ENCODE data around the gene ADGRV1. TPM values are rescaled to one million over a fixed set of nuclear protein-coding genes. Genes with fewer than 3 reads are reported as not detected.

The ADGRV1 gene
- total and polyA plus RNA-seq, 7 donors: 0.05 to 0.83 (median 0.11) TPM; not detected in 1

- ATAC-seq (no peak), DNase-seq (no peak)
- Histone ChIP-seq H3K36me3 (ENCODE audit: insufficient read depth in 1 of 2, low read depth in 1 of 2) (no peaks in the 10 kb centered on the region), H3K27ac (no peak overlapping the region), H3K4me3 (no peak overlapping the region), H3K27me3 (ENCODE audit: insufficient read depth in 3 of 3, low read length in 2 of 3) (no peaks in the 10 kb centered on the region), H3K9me3 (no peaks in the 10 kb centered on the region), H3K4me1 (peaks cover 8% of the 10 kb centered on the region)
- intact Hi-C loops (cut with DNase I): loop anchor here in 1 of 2 donors (5.0 kb wide), 1 partner anchor 39 kb away; no protein-coding TSS in a partner anchor
- TF ChIP-seq, protein P1, sequence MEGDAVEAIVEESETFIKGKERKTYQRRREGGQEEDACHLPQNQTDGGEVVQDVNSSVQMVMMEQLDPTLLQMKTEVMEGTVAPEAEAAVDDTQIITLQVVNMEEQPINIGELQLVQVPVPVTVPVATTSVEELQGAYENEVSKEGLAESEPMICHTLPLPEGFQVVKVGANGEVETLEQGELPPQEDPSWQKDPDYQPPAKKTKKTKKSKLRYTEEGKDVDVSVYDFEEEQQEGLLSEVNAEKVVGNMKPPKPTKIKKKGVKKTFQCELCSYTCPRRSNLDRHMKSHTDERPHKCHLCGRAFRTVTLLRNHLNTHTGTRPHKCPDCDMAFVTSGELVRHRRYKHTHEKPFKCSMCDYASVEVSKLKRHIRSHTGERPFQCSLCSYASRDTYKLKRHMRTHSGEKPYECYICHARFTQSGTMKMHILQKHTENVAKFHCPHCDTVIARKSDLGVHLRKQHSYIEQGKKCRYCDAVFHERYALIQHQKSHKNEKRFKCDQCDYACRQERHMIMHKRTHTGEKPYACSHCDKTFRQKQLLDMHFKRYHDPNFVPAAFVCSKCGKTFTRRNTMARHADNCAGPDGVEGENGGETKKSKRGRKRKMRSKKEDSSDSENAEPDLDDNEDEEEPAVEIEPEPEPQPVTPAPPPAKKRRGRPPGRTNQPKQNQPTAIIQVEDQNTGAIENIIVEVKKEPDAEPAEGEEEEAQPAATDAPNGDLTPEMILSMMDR (IDR thresholded peaks at IDR 0.05): no peak
- WGBS, 3 donors: 58 to 60% (median 60%) methylated on average over 3 of the region's 3 CpGs
Observed at GRCh38 chr5:91123291-91123690, 564.7 kb downstream of the ADGRV1 start.

DNA sequence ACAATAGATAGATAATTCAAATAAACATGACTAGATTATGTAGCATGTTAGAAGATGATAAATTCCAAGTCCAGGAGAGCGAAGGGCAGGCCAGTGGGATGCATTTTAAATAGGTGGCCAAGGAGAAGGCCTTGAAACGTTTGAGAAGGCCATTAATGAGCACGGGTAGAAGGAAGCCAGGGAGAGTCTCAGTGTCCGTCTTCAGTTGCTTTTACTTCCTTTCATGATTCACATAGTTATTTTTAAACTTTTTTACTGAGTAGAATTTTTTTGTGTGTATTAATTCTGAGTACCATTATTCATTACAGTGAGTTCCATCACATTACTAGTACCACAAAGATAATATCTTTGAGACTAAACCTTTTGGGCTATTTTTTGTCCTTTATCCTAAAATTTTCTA lies 565.3 kb downstream of the ADGRV1 start:
- peak in 1 of 4 donors; percentile 70 for ATAC-seq
- H3K4me3 ChIP-seq: no peak overlapping the region
- intact Hi-C loops (cut with DNase I): loop anchor here in 1 of 2 donors (5.0 kb wide), 1 partner anchor 38 kb away; no protein-coding TSS in a partner anchor
- H3K4me1 ChIP-seq: peaks cover 8% of the 10 kb centered on the region
- no peak for DNase-seq
- TF ChIP-seq, protein P1 (IDR thresholded peaks at IDR 0.05): no peak
- no peaks in the 10 kb centered on the region for H3K27me3 ChIP-seq (ENCODE audit: insufficient read depth in 3 of 3, low read length in 2 of 3)
- H3K9me3 ChIP-seq: no peaks in the 10 kb centered on the region
- H3K27ac ChIP-seq: no peak overlapping the region
- 33 to 75% (median 55%) methylated on average over 4 of the region's 4 CpGs for WGBS, 3 donors
- no peaks in the 10 kb centered on the region for H3K36me3 ChIP-seq (ENCODE audit: insufficient read depth in 1 of 2, low read depth in 1 of 2)

- Histone ChIP-seq H3K4me3 (no peak overlapping the region), H3K9me3 (no peaks in the 10 kb centered on the region), H3K27ac (no peak overlapping the region), H3K4me1 (peaks cover 8% of the 10 kb centered on the region), H3K36me3 (ENCODE audit: insufficient read depth in 1 of 2, low read depth in 1 of 2) (no peaks in the 10 kb centered on the region), H3K27me3 (ENCODE audit: insufficient read depth in 3 of 3, low read length in 2 of 3) (no peaks in the 10 kb centered on the region)
- intact Hi-C loops (cut with DNase I): no loop called here
- TF ChIP-seq, protein P1 (IDR thresholded peaks at IDR 0.05): no peak
- 49 to 76% (median 59%) methylated on average over 1 of the region's 1 CpG for WGBS, 3 donors
- no peak for ATAC-seq
- DNase-seq: no peak
Observed at GRCh38 chr5:91125916-91126315, 567.3 kb downstream of the ADGRV1 start.

DNA sequence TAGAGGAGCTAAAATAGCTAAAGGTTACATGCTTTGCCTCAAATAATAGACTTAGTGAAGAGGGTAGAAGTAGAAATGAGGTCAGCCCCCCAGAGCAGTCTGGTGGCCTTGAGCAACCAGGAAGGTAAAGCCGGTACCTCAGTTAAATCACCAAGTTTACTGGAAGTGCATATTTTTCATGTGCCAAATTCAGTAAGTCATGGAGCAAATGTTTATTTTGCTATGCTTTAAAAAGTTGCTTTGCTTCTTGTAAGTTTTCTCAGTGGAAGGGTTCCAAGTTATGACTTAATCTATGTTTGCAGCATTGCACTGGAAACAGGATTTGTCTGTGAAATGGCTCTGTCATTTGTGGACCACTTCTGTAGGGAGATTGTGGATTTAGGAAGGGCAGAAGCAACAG lies 567.9 kb downstream of the ADGRV1 start:
- Histone ChIP-seq H3K36me3 (ENCODE audit: insufficient read depth in 1 of 2, low read depth in 1 of 2) (no peaks in the 10 kb centered on the region), H3K27ac (peak overlapping the region; percentile 4), H3K27me3 (ENCODE audit: insufficient read depth in 3 of 3, low read length in 2 of 3) (no peaks in the 10 kb centered on the region), H3K4me3 (no peak overlapping the region), H3K9me3 (no peaks in the 10 kb centered on the region), H3K4me1 (peaks cover 8% of the 10 kb centered on the region)
- intact Hi-C loops (cut with DNase I): no loop called here
- TF ChIP-seq, protein P1 (IDR thresholded peaks at IDR 0.05): no peak
- WGBS, 3 donors: 54 to 72% (median 66%) methylated on average over 1 of the region's 1 CpG
- ATAC-seq (no peak), DNase-seq (no peak)

DNA sequence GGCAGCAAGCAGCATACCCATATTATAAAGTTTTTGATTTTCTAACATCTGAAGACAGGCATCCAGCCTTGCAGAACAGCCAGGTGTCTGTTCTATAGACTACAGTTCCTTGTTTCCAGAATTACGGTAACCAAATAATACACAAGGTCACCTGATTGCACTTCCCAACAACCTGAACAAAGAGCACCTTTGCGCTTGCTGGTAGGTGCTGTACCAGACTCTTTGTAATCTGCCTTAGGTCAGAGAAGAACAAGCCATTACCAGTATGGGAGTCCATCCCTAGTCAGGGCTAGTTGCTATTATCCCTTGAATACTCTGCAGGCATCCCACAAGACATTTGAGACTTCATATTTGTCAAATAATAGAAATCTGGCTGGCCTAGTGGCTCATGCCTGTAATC lies 568.3 kb downstream of the ADGRV1 start:
- WGBS, 3 donors: 77 to 85% (median 81%) methylated on average over 2 of the region's 2 CpGs

More for the DNA sequence above, 568.3 kb downstream of the ADGRV1 start:
- intact Hi-C loops (cut with DNase I): no loop called here
- TF ChIP-seq, protein P1 (IDR thresholded peaks at IDR 0.05): no peak
- peaks cover 8% of the 10 kb centered on the region for H3K4me1 ChIP-seq
- peak overlapping the region; percentile 4 for H3K27ac ChIP-seq
- DNase-seq: no peak
- no peak for ATAC-seq
- no peaks in the 10 kb centered on the region for H3K27me3 ChIP-seq (ENCODE audit: insufficient read depth in 3 of 3, low read length in 2 of 3)
- no peaks in the 10 kb centered on the region for H3K9me3 ChIP-seq
- no peak overlapping the region for H3K4me3 ChIP-seq
- H3K36me3 ChIP-seq (ENCODE audit: insufficient read depth in 1 of 2, low read depth in 1 of 2): no peaks in the 10 kb centered on the region
